H1 (cell line): ENCODE data around the gene MED16.

ENCODE experiments used
- CTCF ChIP-seq, 3 experiments: IDR thresholded peaks; 1 replicate in 2 of 3; 2 replicates in 1 of 3; pipeline versions ENCODE4 v1.5.1 to v1.6.1; 2011; ENCODE audit warnings: low read length in 3 of 3, mild to moderate bottlenecking in 3 of 3, inconsistent platforms in 2 of 3, low read depth in 1 of 3, moderate library complexity in 1 of 3; ENCODE audit not compliant: insufficient read depth in 1 of 3; ENCODE audit errors: control extremely low read depth in 1 of 3
- SIN3A ChIP-seq, 2 experiments: IDR thresholded peaks in 1 of 2; conservative IDR thresholded peaks in 1 of 2; 2 replicates each; pipeline ENCODE4 v1.6.1; 2011 to 2012; ENCODE audit warnings: low read length in 2 of 2, improper control_type of control experiment in 1 of 2, low read depth in 1 of 2, mild to moderate bottlenecking in 1 of 2

GRCh38 chr19:907183-907853 lies 14.3 kb upstream of the MED16 start:
- TF ChIP-seq SIN3A (conservative IDR thresholded peaks at IDR 0.05 in 1 of 2, IDR thresholded peaks at IDR 0.05 in 1 of 2; ENCODE audit: low read depth in 1 of 2, low read length in 2 of 2) (no peak), CTCF (IDR thresholded peaks at IDR 0.05; ENCODE audit: control extremely low read depth in 1 of 3, insufficient read depth in 1 of 3, low read depth in 1 of 3, low read length in 3 of 3) (no peak)
